A549 (cell line): Measurements from ENCODE around the gene TCF4. TPM values are rescaled to one million over a fixed set of nuclear protein-coding genes. Genes with fewer than 3 reads are reported as not detected.

Source experiments
- ATAC-seq, 2 experiments: fragments of 200-7000 bp in 1 of 2; fragments of >200 bp in 1 of 2; cut with Nextera tagmentation in 1 of 2; cut with Tn5 transposase in 1 of 2; 3 replicates each; pipeline versions ENCODE4 v1.8.0 to v1.9.1; 2018 to 2020; ENCODE audit warnings: mild to moderate bottlenecking in 1 of 2, moderate library complexity in 1 of 2
- CTCF ChIA-PET: fragments of 300-600 bp; sonication (Branson Sonifier 250); formaldehyde crosslinking; extraction: SDS; loops from one replicate; lab custom pipeline; 2021; ENCODE audit warnings: antibody characterized with exemption, inconsistent platforms; lab: Yijun Ruan, JAX
- POLR2A ChIA-PET: fragments of 350-600 bp; formaldehyde crosslinking; extraction: SDS; loops from one replicate; lab custom pipeline; 2021; ENCODE audit warnings: antibody characterized with exemption, inconsistent platforms; lab: Yijun Ruan, JAX
- DNase-seq, 2 experiments: peaks; one replicate each; pipeline versions ENCODE4 v3.0.0 to v3.0.0-alpha.2; 2011 to 2016; ENCODE audit warnings: low read depth in 1 of 2, low spot score in 1 of 2
- FAIRE-seq: peaks from 2 replicates; lab custom pipeline; 2011; peaks lifted over from hg19 to GRCh38; lab: Jason Lieb, UNC
- H3K27ac ChIP-seq, 2 experiments: fragments of >200 bp; sonication (Bioruptor Twin); formaldehyde crosslinking; 3 replicates each; pipeline ENCODE4 v1.5.1; 2016 to 2017
- H3K4me1 ChIP-seq: fragments of >200 bp; sonication (Bioruptor Twin); formaldehyde crosslinking; 3 replicates; pipeline ENCODE4 v1.6.1; 2016
- H3K4me2 ChIP-seq: fragments of >200 bp; sonication (Bioruptor Twin); formaldehyde crosslinking; 3 replicates; pipeline ENCODE4 v1.6.1; 2016
- H3K4me3 ChIP-seq: fragments of >200 bp; sonication (Bioruptor Twin); formaldehyde crosslinking; 3 replicates; pipeline ENCODE4 v1.5.1; 2016
- H3K9me3 ChIP-seq: fragments of >200 bp; sonication (Bioruptor Twin); formaldehyde crosslinking; 3 replicates; pipeline ENCODE4 v1.6.1; 2016
- CBX8 ChIP-seq: fragments of 200-600 bp; sonication (generic); IDR thresholded peaks from 2 replicates; pipeline ENCODE4 v1.6.1; 2016
- CEBPB ChIP-seq, 2 experiments: fragments of >200 bp in 1 of 2; sonication (Bioruptor Twin) in 1 of 2; formaldehyde crosslinking in 1 of 2; IDR thresholded peaks; 2 replicates each; pipeline ENCODE4 v1.6.1; 2012 to 2016
- CHD2 ChIP-seq: fragments of 150-350 bp; IDR thresholded peaks from 2 replicates; pipeline ENCODE4 v1.6.1; 2014; ENCODE audit warnings: low read length; ENCODE audit not compliant: partially characterized antibody
- CHD4 ChIP-seq: fragments of 200-600 bp; sonication (generic); IDR thresholded peaks from 2 replicates; pipeline ENCODE4 v1.6.1; 2016; ENCODE audit warnings: antibody characterized with exemption, mild to moderate bottlenecking, borderline replicate concordance
- EHF ChIP-seq: fragments of 250-450 bp; sonication (Bioruptor Pico); IDR thresholded peaks from 2 replicates; pipeline ENCODE4 v1.5.0; 2020; ENCODE audit warnings: mild to moderate bottlenecking
- EHMT2 ChIP-seq: fragments of 200-600 bp; sonication (generic); IDR thresholded peaks from 2 replicates; pipeline ENCODE4 v1.6.1; 2016; ENCODE audit warnings: antibody characterized with exemption, low read depth, mild to moderate bottlenecking, moderate library complexity
- EP300 ChIP-seq, 2 experiments: fragments of >200 bp; sonication (Bioruptor Twin); formaldehyde crosslinking; IDR thresholded peaks; 2 replicates in 1 of 2; 3 replicates in 1 of 2; pipeline ENCODE4 v1.6.1; 2016 to 2017
- FOXS1 ChIP-seq: fragments of 250-450 bp; sonication (Bioruptor Pico); IDR thresholded peaks from 2 replicates; pipeline ENCODE4 v1.5.0; 2020; ENCODE audit warnings: mild to moderate bottlenecking, moderate library complexity
- HDAC2 ChIP-seq: fragments of 200-600 bp; sonication (generic); IDR thresholded peaks from 2 replicates; pipeline ENCODE4 v1.6.1; 2016
- HEYL ChIP-seq: fragments of 250-450 bp; sonication (Bioruptor Pico); IDR thresholded peaks from 2 replicates; pipeline ENCODE4 v1.8.0; 2021; ENCODE audit warnings: mild to moderate bottlenecking, moderate library complexity
- HMGXB4 ChIP-seq: fragments of 250-450 bp; sonication (Bioruptor Pico); IDR thresholded peaks from 2 replicates; pipeline ENCODE4 v1.5.0; 2021; ENCODE audit warnings: mild to moderate bottlenecking, moderate library complexity, borderline replicate concordance
- HOXB5 ChIP-seq: fragments of 250-450 bp; sonication (Bioruptor Pico); IDR thresholded peaks from 2 replicates; pipeline ENCODE4 v1.5.0; 2020; ENCODE audit warnings: mild to moderate bottlenecking, moderate library complexity
- JUN ChIP-seq, 2 experiments: fragments of >200 bp; sonication (Bioruptor Twin); formaldehyde crosslinking; IDR thresholded peaks; 2 replicates in 1 of 2; 3 replicates in 1 of 2; pipeline ENCODE4 v1.6.1; 2016 to 2017
- JUNB ChIP-seq: fragments of >200 bp; sonication (Bioruptor Twin); formaldehyde crosslinking; IDR thresholded peaks from 2 replicates; pipeline ENCODE4 v1.6.1; 2016
- KDM1A ChIP-seq: fragments of 200-600 bp; sonication (generic); IDR thresholded peaks from 2 replicates; pipeline ENCODE4 v1.6.1; 2016; ENCODE audit warnings: low read depth, mild to moderate bottlenecking
- KDM5A ChIP-seq: fragments of 200-600 bp; sonication (generic); IDR thresholded peaks from 2 replicates; pipeline ENCODE4 v1.6.1; 2016; ENCODE audit warnings: antibody characterized with exemption, mild to moderate bottlenecking
- MYC ChIP-seq: IDR thresholded peaks from 2 replicates; pipeline ENCODE4 v1.6.1; 2012; ENCODE audit warnings: mild to moderate bottlenecking, inconsistent platforms, low read length, improper control_type of control experiment, borderline replicate concordance
- NPAS2 ChIP-seq: fragments of 250-450 bp; sonication (Bioruptor Pico); IDR thresholded peaks from 2 replicates; pipeline ENCODE4 v1.8.0; 2022; ENCODE audit warnings: mild to moderate bottlenecking, moderate library complexity, borderline replicate concordance
- NR3C1 ChIP-seq: fragments of >200 bp; sonication (Bioruptor Twin); formaldehyde crosslinking; IDR thresholded peaks from 3 replicates; pipeline ENCODE4 v1.6.1; 2017
- PHF8 ChIP-seq: fragments of 200-600 bp; sonication (generic); IDR thresholded peaks from 2 replicates; pipeline ENCODE4 v1.6.1; 2016; ENCODE audit warnings: low read depth, mild to moderate bottlenecking, antibody characterized with exemption, moderate library complexity, borderline replicate concordance
- POLR2AphosphoS2 ChIP-seq: conservative IDR thresholded peaks from 2 replicates; pipeline ENCODE4 v1.6.1; 2012; ENCODE audit warnings: low read length, improper control_type of control experiment, inconsistent platforms
- RNF2 ChIP-seq: fragments of 200-600 bp; sonication (generic); IDR thresholded peaks from 2 replicates; pipeline ENCODE4 v1.6.1; 2016; ENCODE audit warnings: low read depth, mild to moderate bottlenecking, antibody characterized with exemption, moderate library complexity, borderline replicate concordance
- TFCP2L1 ChIP-seq: fragments of 250-450 bp; sonication (Bioruptor Pico); IDR thresholded peaks from 2 replicates; pipeline ENCODE4 v1.5.0; 2021; ENCODE audit warnings: mild to moderate bottlenecking
- TP53 ChIP-seq: fragments of 250-450 bp; sonication (Bioruptor Pico); IDR thresholded peaks from 2 replicates; pipeline ENCODE4 v1.5.0; 2021; ENCODE audit warnings: mild to moderate bottlenecking, moderate library complexity
- ZNF302 ChIP-seq: fragments of 250-450 bp; sonication (Bioruptor Pico); IDR thresholded peaks from 2 replicates; pipeline ENCODE4 v1.9.0; 2021; ENCODE audit warnings: inconsistent platforms, mild to moderate bottlenecking, moderate library complexity
- ZSCAN20 ChIP-seq: fragments of 250-450 bp; sonication (Bioruptor Pico); IDR thresholded peaks from 2 replicates; pipeline ENCODE4 v1.8.0; 2022; ENCODE audit warnings: mild to moderate bottlenecking, moderate library complexity
- WGBS: methylation state at CpG from one replicate; pipeline ENCODE4 v1.1.6; 2017; ENCODE audit errors: missing lambda C conversion rate; 5-methylcytosine and 5-hydroxymethylcytosine counted together
- polyA plus RNA-seq, 4 experiments: library from polyadenylated mRNA; depleted of rRNA in 3 of 4; stranded (reverse); fragments of >200 nt; fragmentation: RNase III in 1 of 4; extraction: RNeasy Plus Mini Kit Qiagen cat#74134 plus additional on column Dnase treatment in 1 of 4; gene quantifications; 2 replicates in 3 of 4; 3 replicates in 1 of 4; pipeline ENCODE4 v1.2.3, GENCODE V29; 2011 to 2017

TCF4 gene
- polyA plus RNA-seq, 2 of the 4 experiments (the other 2 are of a cell fraction): 3.0 to 4.0 TPM

DNA sequence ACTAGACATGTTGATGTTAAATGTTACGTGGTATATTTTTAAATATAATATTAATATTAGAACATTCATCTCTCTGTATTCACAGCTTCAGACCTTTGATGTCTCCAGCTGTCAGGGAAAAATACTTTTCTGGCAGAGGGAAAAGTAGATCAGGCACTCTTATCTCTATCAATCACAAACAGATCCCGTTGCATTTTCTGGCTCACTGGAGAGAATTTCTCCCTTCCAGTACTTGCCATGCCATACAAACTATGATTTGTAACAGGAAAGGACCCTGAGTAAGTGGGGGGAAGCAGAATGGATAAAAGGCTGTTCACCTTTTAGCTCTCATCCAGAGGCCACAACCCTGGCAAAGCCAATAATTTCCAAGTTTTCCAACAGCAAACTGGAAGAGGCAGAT is 158.0 kb downstream of the TCF4 start:
- H3K4me2 ChIP-seq: no peak overlapping the region
- H3K27ac ChIP-seq: no peak overlapping the region
- H3K4me1 ChIP-seq: no peaks in the 10 kb centered on the region
- no peak for TF ChIP-seq HOXB5 (CRISPR knock-in tag)
- TF ChIP-seq ZNF302 (CRISPR knock-in tag): no peak
- no peak for TF ChIP-seq KDM1A
- TF ChIP-seq CHD2: no peak
- no peak for TF ChIP-seq PHF8
- TF ChIP-seq ZSCAN20 (CRISPR knock-in tag): no peak
- no peak for TF ChIP-seq NR3C1
- no peak for TF ChIP-seq CHD4
- TF ChIP-seq JUNB: no peak
- H3K9me3 ChIP-seq: no peaks in the 10 kb centered on the region
- DNase-seq (no peak), FAIRE-seq (no peak), ATAC-seq (no peak)
- ChIA-PET POLR2A (no interaction called here), CTCF (no interaction called here)
- WGBS: 42% methylated on average over 2 of the region's 2 CpGs
- H3K4me3 ChIP-seq: no peak overlapping the region

- Histone ChIP-seq H3K27ac (no peak overlapping the region), H3K4me2 (no peak overlapping the region), H3K4me3 (no peak overlapping the region), H3K9me3 (no peaks in the 10 kb centered on the region), H3K4me1 (no peaks in the 10 kb centered on the region)
- no peak for DNase-seq
- no peak for ATAC-seq
- POLR2A ChIA-PET: no interaction called here
- CTCF ChIA-PET: interaction anchor here (0.9 kb wide), 1 partner anchor 12 kb away, joined by 3 read pairs; no protein-coding TSS in a partner anchor
- TF ChIP-seq HOXB5 (CRISPR knock-in tag): no peak
- no peak for TF ChIP-seq NPAS2 (CRISPR knock-in tag)
- no peak for FAIRE-seq
- 50% methylated on average over 1 of the region's 1 CpG for WGBS
These were observed 160.0 kb downstream of the TCF4 start for GRCh38 chr18:55427951-55428350.

DNA sequence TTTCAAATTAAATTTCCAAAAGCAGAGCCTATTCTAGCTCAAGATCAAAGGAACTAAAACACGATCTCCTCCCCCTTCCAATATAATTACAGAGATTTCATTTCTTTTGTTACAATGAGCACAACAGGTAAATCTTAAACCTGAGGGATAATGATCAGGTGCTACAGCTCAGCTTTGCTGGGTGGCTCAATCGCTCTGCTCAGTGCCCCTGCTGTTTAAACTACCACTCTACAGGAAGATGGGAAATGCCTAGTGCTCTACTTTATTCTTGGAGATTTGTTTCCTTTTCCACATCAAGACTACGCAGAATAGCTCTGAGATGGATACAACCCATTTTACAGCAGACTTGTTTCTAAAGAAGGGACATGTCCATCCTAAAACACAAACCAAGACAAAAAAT is 162.3 kb downstream of the TCF4 start:
- CTCF ChIA-PET: interaction anchor here (1.7 to 2.7 kb wide), 2 partner anchors 11 to 337 kb away, joined by 3 to 9 read pairs; no protein-coding TSS in a partner anchor
- FAIRE-seq (no peak), ATAC-seq (no peak)

More for the DNA sequence above, 162.3 kb downstream of the TCF4 start:
- TF ChIP-seq TP53 (CRISPR knock-in tag): no peak
- no peak for TF ChIP-seq TFCP2L1
- no peak for TF ChIP-seq KDM5A
- TF ChIP-seq JUN (IDR thresholded peaks at IDR 0.05): no peak
- TF ChIP-seq CBX8: no peak
- no peak for TF ChIP-seq ZNF302 (CRISPR knock-in tag)
- no peak for TF ChIP-seq HMGXB4
- no peak for TF ChIP-seq NPAS2 (CRISPR knock-in tag)
- TF ChIP-seq HDAC2: no peak
- no peak for TF ChIP-seq FOXS1
- no peak for TF ChIP-seq EP300 (IDR thresholded peaks at IDR 0.05)
- TF ChIP-seq ZSCAN20 (CRISPR knock-in tag): no peak
- no peak for TF ChIP-seq MYC
- TF ChIP-seq CEBPB (IDR thresholded peaks at IDR 0.05): no peak
- no peak for TF ChIP-seq EHMT2
- TF ChIP-seq HEYL (CRISPR knock-in tag): no peak
- TF ChIP-seq EHF: no peak
- TF ChIP-seq RNF2: no peak
- TF ChIP-seq POLR2AphosphoS2: no peak
- no peak for TF ChIP-seq CHD2
- 71% methylated on average over 3 of the region's 3 CpGs for WGBS
- POLR2A ChIA-PET: no interaction called here
- no peaks in the 10 kb centered on the region for H3K9me3 ChIP-seq
- no peaks in the 10 kb centered on the region for H3K4me1 ChIP-seq
- no peak overlapping the region for H3K4me3 ChIP-seq
- H3K4me2 ChIP-seq: no peak overlapping the region
- H3K27ac ChIP-seq: no peak overlapping the region
- DNase-seq: no peak
